Measurements from ENCODE around the gene SIPA1L3. TPM values are rescaled to one million over a fixed set of nuclear protein-coding genes. Genes with fewer than 3 reads are reported as not detected.
A peak's percentile ranks its signal among the peaks of the same experiment; 100 is the strongest.

The SIPA1L3 gene
- total RNA-seq, 1 experiment from 2014 or later, result 66.3 TPM

DNA sequence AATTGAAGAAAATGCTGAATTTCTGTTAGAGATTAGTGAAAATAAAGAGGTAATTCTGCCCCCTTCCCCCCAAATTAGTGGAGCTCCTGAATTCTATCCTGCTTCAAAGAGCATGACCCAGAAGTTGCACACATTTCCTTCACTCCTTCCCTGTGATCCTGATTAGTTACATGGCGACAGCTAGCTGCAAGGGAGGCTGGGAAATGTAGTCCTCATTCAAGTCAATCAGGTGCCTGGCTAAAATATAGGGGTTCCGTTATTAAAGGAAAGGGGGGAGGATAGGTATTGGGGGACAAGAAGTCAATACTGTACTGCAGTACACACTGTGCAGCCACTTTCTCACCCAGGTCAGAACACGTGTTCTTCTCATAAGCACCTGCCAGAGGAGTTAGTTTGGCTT, 65.8 kb downstream of the SIPA1L3 start:
- no peak for ATAC-seq
- intact Hi-C loops (cut with micrococcal nuclease; ENCODE audit: unreplicated experiment) (no loop called here), in situ Hi-C loops (cut with HindIII; ENCODE audit: low pct_unique_long_range_greater_than_20kb, low sequenced_read_pairs) (no loop called here)
- ChIA-PET CTCF (no interaction called here), POLR2A (interaction anchor here (0.6 kb wide), 1 partner anchor 561 kb away, joined by 13 read pairs; no protein-coding TSS in a partner anchor)
- TF ChIP-seq POLR2AphosphoS5 (IDR thresholded peaks at IDR 0.05; ENCODE audit: low read depth, low read length) (no peak), SIN3A (IDR thresholded peaks at IDR 0.05; ENCODE audit: borderline replicate concordance, insufficient read depth, low read depth, low read length) (no peak), TCF7L2 (IDR thresholded peaks at IDR 0.05; ENCODE audit: low read depth, low read length) (no peak)
- TF ChIP-seq, protein P1, sequence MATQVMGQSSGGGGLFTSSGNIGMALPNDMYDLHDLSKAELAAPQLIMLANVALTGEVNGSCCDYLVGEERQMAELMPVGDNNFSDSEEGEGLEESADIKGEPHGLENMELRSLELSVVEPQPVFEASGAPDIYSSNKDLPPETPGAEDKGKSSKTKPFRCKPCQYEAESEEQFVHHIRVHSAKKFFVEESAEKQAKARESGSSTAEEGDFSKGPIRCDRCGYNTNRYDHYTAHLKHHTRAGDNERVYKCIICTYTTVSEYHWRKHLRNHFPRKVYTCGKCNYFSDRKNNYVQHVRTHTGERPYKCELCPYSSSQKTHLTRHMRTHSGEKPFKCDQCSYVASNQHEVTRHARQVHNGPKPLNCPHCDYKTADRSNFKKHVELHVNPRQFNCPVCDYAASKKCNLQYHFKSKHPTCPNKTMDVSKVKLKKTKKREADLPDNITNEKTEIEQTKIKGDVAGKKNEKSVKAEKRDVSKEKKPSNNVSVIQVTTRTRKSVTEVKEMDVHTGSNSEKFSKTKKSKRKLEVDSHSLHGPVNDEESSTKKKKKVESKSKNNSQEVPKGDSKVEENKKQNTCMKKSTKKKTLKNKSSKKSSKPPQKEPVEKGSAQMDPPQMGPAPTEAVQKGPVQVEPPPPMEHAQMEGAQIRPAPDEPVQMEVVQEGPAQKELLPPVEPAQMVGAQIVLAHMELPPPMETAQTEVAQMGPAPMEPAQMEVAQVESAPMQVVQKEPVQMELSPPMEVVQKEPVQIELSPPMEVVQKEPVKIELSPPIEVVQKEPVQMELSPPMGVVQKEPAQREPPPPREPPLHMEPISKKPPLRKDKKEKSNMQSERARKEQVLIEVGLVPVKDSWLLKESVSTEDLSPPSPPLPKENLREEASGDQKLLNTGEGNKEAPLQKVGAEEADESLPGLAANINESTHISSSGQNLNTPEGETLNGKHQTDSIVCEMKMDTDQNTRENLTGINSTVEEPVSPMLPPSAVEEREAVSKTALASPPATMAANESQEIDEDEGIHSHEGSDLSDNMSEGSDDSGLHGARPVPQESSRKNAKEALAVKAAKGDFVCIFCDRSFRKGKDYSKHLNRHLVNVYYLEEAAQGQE (IDR thresholded peaks at IDR 0.05; ENCODE audit: insufficient read depth in 1 of 2, low read depth in 2 of 2, low read length in 1 of 2), result no peak
- TF ChIP-seq, protein P2, sequence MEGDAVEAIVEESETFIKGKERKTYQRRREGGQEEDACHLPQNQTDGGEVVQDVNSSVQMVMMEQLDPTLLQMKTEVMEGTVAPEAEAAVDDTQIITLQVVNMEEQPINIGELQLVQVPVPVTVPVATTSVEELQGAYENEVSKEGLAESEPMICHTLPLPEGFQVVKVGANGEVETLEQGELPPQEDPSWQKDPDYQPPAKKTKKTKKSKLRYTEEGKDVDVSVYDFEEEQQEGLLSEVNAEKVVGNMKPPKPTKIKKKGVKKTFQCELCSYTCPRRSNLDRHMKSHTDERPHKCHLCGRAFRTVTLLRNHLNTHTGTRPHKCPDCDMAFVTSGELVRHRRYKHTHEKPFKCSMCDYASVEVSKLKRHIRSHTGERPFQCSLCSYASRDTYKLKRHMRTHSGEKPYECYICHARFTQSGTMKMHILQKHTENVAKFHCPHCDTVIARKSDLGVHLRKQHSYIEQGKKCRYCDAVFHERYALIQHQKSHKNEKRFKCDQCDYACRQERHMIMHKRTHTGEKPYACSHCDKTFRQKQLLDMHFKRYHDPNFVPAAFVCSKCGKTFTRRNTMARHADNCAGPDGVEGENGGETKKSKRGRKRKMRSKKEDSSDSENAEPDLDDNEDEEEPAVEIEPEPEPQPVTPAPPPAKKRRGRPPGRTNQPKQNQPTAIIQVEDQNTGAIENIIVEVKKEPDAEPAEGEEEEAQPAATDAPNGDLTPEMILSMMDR (IDR thresholded peaks at IDR 0.05), result no peak
- Histone ChIP-seq H3K4me3 (ENCODE audit: low read depth in 2 of 2, low read length in 2 of 2) (no peak overlapping the region), H3K36me3 (ENCODE audit: control insufficient read depth, insufficient read depth, low read length) (no peaks in the 10 kb centered on the region), H3K4me1 (ENCODE audit: control insufficient read depth, insufficient read depth, low read length) (no peaks in the 10 kb centered on the region), H3K27me3 (ENCODE audit: control insufficient read depth, insufficient read depth, low read length) (no peaks in the 10 kb centered on the region), H3K9me3 (ENCODE audit: control insufficient read depth, insufficient read depth, low read depth, low read length) (peaks cover 6% of the 10 kb centered on the region; the same call in 1 of the 2 replicates), H3K27ac (ENCODE audit: low read length) (no peak overlapping the region)
- BruUV-seq (replicated peaks), result TSS peak; percentile 73
- DNase-seq (ENCODE audit: low read depth, low spot score), result no peak

DNA sequence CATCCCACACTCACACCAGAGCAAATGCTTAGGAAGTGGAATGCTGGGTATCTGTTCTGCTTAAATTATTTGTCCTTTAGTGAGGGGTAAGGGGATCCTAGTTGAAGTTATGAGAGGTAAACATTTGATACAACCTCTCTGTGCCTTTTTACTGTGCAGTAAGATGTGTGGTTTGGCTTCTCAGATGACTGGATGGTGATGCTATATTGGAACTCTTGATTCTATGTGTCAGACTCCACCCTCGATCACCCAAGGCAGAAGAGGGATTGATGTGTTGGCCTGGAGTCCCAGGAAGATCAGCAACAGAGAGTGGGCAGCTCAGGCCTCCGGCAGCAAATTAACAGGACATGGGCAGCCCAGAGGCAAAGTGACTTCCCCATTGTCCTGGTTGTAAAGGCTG, 66.7 kb downstream of the SIPA1L3 start:
- ChIA-PET POLR2A (interaction anchor here (0.6 kb wide), 1 partner anchor 79 kb away, joined by 8 read pairs; no protein-coding TSS in a partner anchor), CTCF (no interaction called here)
- H3K9me3 ChIP-seq (ENCODE audit: control insufficient read depth, insufficient read depth, low read depth, low read length), result peaks cover 6% of the 10 kb centered on the region; the same call in 1 of the 2 replicates
- H3K36me3 ChIP-seq (ENCODE audit: control insufficient read depth, insufficient read depth, low read length), result no peaks in the 10 kb centered on the region
- in situ Hi-C loops (cut with HindIII; ENCODE audit: low pct_unique_long_range_greater_than_20kb, low sequenced_read_pairs) (no loop called here), intact Hi-C loops (cut with micrococcal nuclease; ENCODE audit: unreplicated experiment) (no loop called here)
- ATAC-seq (no peak), DNase-seq (ENCODE audit: low read depth, low spot score) (no peak)
- BruUV-seq (replicated peaks), result no TSS peak
- no peak overlapping the region for H3K27ac ChIP-seq (ENCODE audit: low read length)
- no peaks in the 10 kb centered on the region for H3K4me1 ChIP-seq (ENCODE audit: control insufficient read depth, insufficient read depth, low read length)
- TF ChIP-seq POLR2AphosphoS5 (IDR thresholded peaks at IDR 0.05; ENCODE audit: low read depth, low read length) (no peak), SIN3A (IDR thresholded peaks at IDR 0.05; ENCODE audit: borderline replicate concordance, insufficient read depth, low read depth, low read length) (no peak)
- TF ChIP-seq, protein P2 (IDR thresholded peaks at IDR 0.05), result no peak
- no peak overlapping the region for H3K4me3 ChIP-seq (ENCODE audit: low read depth in 2 of 2, low read length in 2 of 2)
- H3K27me3 ChIP-seq (ENCODE audit: control insufficient read depth, insufficient read depth, low read length), result no peaks in the 10 kb centered on the region

Data from Panc1 (cell line).